ENCODE results near the gene RUNX3. TPM values are rescaled to one million over a fixed set of nuclear protein-coding genes. Genes with fewer than 3 reads are reported as not detected.

RUNX3 gene
- total RNA-seq, 1 experiment from 2014 or later = 0.33 TPM

DNA sequence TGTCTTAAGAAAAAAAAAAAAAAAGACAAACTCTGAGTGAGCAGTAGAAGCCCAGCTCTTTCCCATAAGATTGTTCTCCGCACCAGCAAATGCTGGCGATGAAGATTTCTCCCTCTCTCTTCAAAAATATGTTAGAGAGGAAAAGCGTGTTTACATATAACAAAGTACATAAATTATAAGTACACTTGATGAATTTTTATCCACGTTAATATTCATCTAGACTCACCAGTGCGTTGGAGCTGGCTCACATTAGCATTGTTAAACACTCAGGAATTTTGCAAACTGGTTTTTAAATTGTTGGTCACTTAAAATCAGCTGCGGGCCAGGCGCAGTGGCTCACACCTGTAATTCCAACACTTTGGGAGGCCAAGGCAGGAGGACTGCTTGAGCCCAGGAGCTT, 56.0 kb downstream of the RUNX3 start:
- no peak for DNase-seq
- no peaks in the 10 kb centered on the region for H3K27me3 ChIP-seq (ENCODE audit: insufficient read depth, low read length)
- H2BK5ac ChIP-seq (ENCODE audit: insufficient read length, low read length) = no peak overlapping the region
- H4K8ac ChIP-seq (replicated peaks; ENCODE audit: insufficient read length, low read depth, low read length) = no peak overlapping the region
- no peak overlapping the region for H3K23ac ChIP-seq (ENCODE audit: insufficient read length, low read depth, low read length)
- H3K9me3 ChIP-seq (ENCODE audit: control insufficient read depth, low read depth, low read length) = no peaks in the 10 kb centered on the region
- H3K9ac ChIP-seq (ENCODE audit: extremely low read depth, insufficient read length, low read length) = no peak overlapping the region
- no peak overlapping the region for H2BK15ac ChIP-seq (ENCODE audit: low read depth, low read length)
- H3K4me1 Mint-ChIP-seq = peaks cover 11 to 12% of the 10 kb centered on the region in 2 experiments
- H3K79me1 ChIP-seq (ENCODE audit: insufficient read depth, low read depth, low read length, poor library complexity, severe bottlenecking) = no peaks in the 10 kb centered on the region
- no peak overlapping the region for H2BK12ac ChIP-seq (ENCODE audit: insufficient read length, low read depth, low read length)
- no peaks in the 10 kb centered on the region for H3K4me1 ChIP-seq (ENCODE audit: insufficient read depth, low read length)
- no peak overlapping the region for H3K14ac ChIP-seq (ENCODE audit: insufficient read depth, low read length)
- no peaks in the 10 kb centered on the region; the same call in 1 of the 2 replicates for H3K27me3 Mint-ChIP-seq (ENCODE audit: low read depth)
- H3T11ph ChIP-seq (ENCODE audit: low read length) = no peak overlapping the region
- H3K27ac ChIP-seq (ENCODE audit: insufficient read length, low read depth, low read length) = no peak overlapping the region
- H4K5ac ChIP-seq (ENCODE audit: insufficient read length, low read depth, low read length) = no peak overlapping the region
- no peaks in the 10 kb centered on the region for H4K20me1 ChIP-seq (ENCODE audit: control insufficient read depth, insufficient read depth, insufficient read length)
- WGBS (ENCODE audit: extremely low coverage, insufficient read length, low lambda C conversion rate) = no CpG with 5 or more reads among the region's 7 CpGs
- H3K23me2 ChIP-seq (ENCODE audit: insufficient read length, low read depth, low read length, poor library complexity, severe bottlenecking) = no peaks in the 10 kb centered on the region
- no peak overlapping the region for H3K27ac Mint-ChIP-seq
- H3K56ac ChIP-seq (ENCODE audit: insufficient read length, low read depth, low read length) = no peak overlapping the region
- no peak overlapping the region for H2BK20ac ChIP-seq (ENCODE audit: low read depth, low read length, poor library complexity, severe bottlenecking)
- no peak overlapping the region for H2BK120ac ChIP-seq (ENCODE audit: low read depth, low read length, poor library complexity, severe bottlenecking)
- TF ChIP-seq CTCF (conservative IDR thresholded peaks at IDR 0.05) = no peak
- H3K9me3 Mint-ChIP-seq = no peaks in the 10 kb centered on the region; a peak in 1 of 5 replicates
- no peak overlapping the region for H3K4me3 Mint-ChIP-seq
- H3K36me3 Mint-ChIP-seq (ENCODE audit: insufficient read depth in 1 of 3, low read depth in 3 of 3) = no peaks in the 10 kb centered on the region
- no peak overlapping the region for H4K91ac ChIP-seq (ENCODE audit: insufficient read length, low read depth, low read length)
- H3K4me2 ChIP-seq (ENCODE audit: insufficient read depth, insufficient read length, low read length) = no peak overlapping the region
- no peak overlapping the region for H3K18ac ChIP-seq (ENCODE audit: insufficient read length, low read depth, low read length)
- H3K79me2 ChIP-seq (ENCODE audit: insufficient read depth, low read length) = no peaks in the 10 kb centered on the region
- H2AFZ ChIP-seq (ENCODE audit: low read length) = no peak overlapping the region
- no peak overlapping the region for H2AK5ac ChIP-seq (ENCODE audit: insufficient read length, low read length)
- H3K4ac ChIP-seq (ENCODE audit: low read depth, low read length) = no peak overlapping the region

Data from H9 (cell line).